SK-N-MC (cell line): Measurements from ENCODE around the gene MTCL1.

Source experiments
- EZH2 ChIP-seq: fragments of 200-600 bp; sonication (generic); IDR thresholded peaks from one replicate; pipeline ENCODE4 v1.6.1; 2017; ENCODE audit warnings: antibody characterized with exemption
- FOXP2 ChIP-seq: optimal IDR thresholded peaks from 2 replicates; pipeline ENCODE3; 2011; ENCODE audit warnings: mild to moderate bottlenecking, moderate library complexity; ENCODE audit not compliant: insufficient read depth; ENCODE audit errors: extremely low read length, control extremely low read depth
- POLR2AphosphoS5 ChIP-seq: IDR thresholded peaks from 2 replicates; pipeline ENCODE4 v1.6.1; 2012; ENCODE audit warnings: mild to moderate bottlenecking, low read depth, low read length, borderline replicate concordance

- TF ChIP-seq EZH2: no peak
- TF ChIP-seq POLR2AphosphoS5: no peak
- TF ChIP-seq FOXP2: no peak
Observed at GRCh38 chr18:8694891-8695290, 10.5 kb upstream of the MTCL1 start.
